TTC549 (cell line): ENCODE measurements around the gene C17orf50.

Experiments used
- FAIRE-seq: peaks from 2 replicates; lab custom pipeline; 2012; peaks lifted over from hg19 to GRCh38; lab: Jason Lieb, UNC

The C17orf50 gene

GRCh38 chr17:35788477-35789368 lies 28.0 kb downstream of the C17orf50 start:
- FAIRE-seq = no peak

GRCh38 chr17:35790841-35791240 lies 30.2 kb downstream of the C17orf50 start:
- FAIRE-seq = no peak

DNA sequence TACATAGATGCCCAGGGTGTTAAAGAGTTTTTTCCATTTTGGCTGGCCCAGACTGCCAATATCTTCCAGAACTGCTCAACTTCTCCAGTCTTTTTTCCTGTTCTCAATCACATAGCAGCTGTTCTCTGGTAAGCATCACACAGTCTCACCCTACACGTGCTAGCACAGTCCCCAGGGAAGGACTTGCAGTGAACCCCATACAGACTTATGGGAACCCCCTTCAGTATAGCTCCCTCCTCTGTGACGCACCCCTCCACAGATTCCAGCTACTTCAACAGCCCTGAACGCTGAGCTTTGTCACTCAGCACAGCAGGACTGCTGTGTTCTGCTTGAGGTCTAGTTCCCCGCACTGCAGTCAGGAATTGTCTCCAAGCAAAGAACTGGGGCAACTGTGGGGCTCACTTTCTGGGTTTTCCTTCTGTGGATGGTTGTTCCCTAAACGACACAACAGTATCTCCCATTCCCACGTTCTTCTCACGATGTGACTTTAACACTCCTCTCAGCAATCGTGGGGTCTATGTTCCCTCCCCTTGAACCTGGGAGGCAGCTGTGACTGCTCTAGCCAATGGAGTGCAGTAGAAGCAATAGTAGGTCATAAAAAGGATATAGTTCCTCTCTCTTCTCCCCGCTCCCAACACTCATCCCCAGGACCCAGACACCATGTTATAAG lies 31.1 kb downstream of the C17orf50 start:
- FAIRE-seq = no peak

GRCh38 chr17:35793257-35793656 lies 32.6 kb downstream of the C17orf50 start:
- no peak for FAIRE-seq

DNA sequence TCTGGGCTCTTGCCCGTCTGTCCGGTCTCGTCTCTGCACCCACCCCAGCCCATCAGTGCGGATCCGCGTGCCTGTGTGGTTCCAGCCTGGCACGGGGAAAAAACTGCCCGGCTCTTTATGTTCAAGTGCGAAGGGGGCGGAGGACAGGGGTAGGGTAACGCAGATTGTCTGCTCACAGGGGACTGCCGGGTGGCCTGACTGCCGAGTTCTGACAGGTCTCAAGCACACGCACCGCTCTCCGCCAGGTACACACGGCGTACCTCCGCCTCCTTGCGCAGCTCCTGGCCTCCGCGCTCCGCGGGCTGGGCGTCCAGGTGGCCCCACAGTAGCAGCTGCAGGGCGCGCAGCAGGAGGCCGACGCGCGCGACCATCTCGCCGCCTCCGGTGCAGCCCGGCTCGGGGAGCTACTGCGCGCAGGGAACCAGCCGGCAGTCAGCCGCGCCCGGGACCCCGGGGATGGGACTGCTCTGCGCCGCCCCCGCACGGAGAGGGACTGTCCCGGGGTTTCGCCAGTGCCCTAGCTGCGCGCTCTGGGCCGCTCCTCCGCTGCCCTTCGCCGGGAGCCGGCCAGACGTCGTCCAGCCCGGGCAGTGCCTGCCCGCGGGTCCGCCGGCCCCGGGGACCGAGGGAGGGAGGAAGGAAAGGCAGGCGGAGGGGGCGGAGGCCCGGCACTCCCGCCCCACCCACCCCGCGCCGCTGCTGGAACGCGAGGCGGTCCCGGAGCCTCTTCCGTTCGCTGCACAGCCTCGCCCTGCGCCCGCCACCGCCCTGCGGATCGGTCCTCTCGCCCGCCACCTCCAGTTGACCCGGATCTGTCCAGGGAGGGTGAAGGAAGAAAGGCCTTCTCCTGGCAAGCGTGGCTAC lies 34.6 kb downstream of the C17orf50 start, which contains the start of gene MMP28:
Gene MMP28 (minus strand): TSS at position 635 of the 864 bp plus-strand sequence. CDS start 264 bp downstream, at position 371.
- no peak for FAIRE-seq

DNA sequence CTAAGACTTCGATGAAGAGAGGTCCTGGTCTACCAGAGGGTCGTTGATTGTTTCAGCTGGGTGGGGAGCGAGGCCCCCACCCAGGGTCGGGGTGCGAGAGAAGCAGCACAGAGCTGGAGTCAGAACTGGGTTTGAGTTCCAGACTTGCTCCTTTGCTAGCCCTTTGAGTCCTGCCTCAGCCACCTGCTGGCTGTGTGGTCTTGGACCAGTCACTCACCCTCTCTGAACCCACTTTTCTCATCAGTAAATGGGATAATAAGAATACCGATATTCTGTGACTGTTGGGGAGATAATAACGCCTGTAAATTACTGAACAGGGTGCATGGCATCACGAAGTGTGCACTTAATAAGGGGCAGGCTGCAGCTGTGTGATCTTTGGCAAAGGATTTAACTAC lies 35.2 kb downstream of the C17orf50 start:
- FAIRE-seq = no peak

DNA sequence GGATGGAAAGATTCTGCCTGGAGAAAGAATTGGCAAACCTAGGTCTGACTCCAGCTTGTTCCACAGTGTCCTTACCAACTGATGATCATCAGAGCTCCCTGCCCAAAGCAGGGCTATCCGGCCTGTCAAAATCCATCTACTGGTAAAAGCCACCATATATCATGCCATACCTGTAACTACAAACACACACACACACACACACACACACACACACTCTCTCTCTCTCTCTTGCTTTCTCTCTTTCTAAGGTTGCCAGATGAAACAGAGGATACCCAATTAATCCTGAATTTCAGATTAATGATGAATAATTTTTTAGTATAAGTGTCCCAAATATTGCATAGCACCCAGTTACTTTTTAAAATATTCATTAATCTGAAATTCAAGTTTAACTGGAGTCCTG lies 36.3 kb downstream of the C17orf50 start:
- no peak for FAIRE-seq

DNA sequence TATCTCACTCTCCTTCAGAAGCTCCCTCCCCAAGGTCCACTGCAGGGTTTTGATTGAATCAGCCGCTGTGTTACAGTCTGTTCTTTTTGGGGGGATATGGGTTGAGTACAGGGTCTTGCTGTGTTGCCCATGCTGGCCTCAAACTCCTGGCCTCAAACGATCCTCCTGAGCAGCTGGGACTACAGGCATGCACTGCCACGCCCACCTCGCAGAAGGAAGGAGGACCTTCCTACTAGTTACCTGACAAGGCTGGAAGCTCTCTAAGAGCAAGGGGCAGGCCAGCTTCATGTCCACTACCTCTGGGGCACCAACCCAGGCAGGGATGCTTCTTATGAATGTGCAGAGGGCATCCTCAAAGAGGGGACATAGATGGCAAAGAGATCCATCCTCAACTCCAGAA lies 36.7 kb downstream of the C17orf50 start:
- no peak for FAIRE-seq

DNA sequence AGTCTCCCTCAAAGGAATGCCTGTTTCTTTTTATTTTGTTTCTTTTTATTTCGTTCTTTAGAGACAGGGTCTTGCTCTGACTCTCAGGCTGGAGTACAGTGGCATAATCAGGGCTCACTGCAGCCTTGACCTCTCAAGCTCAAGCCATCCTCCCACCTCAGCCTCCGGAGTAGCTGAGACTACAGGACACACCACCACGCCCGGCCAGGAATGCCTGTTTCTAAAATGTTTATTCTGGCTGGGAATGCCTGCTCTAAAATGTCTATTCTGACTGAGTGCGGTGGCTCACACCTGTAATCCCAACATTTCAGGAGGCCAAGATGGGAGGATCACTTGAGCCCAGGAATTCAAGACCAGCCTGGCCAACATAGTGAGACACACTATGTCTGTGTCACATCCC lies 37.2 kb downstream of the C17orf50 start:
- no peak for FAIRE-seq

DNA sequence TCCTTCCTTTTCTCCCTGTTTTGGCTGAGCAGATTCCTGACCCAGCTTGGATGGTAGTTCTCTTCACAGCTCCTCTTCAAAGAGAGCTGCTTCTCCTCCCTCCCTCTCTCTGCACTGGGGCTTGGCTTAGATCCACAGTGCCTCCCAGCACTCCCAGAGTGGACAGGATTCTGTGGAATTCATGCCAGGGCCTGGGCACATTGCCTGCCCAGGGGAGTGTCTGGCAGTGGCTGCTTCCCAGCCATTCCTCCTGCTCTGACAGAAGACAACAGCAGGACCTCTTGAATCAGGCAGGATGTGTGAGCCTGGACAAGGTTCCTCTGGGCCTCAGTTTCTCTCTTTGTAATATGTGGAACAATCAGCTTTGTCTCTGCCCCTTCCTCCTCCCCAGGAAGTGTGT lies 39.3 kb downstream of the C17orf50 start:
- FAIRE-seq = no peak

- FAIRE-seq = no peak
These were observed 41.0 kb downstream of the C17orf50 start for GRCh38 chr17:35801583-35802224.

GRCh38 chr17:35804658-35805192 lies 44.0 kb downstream of the C17orf50 start:
- FAIRE-seq = no peak

DNA sequence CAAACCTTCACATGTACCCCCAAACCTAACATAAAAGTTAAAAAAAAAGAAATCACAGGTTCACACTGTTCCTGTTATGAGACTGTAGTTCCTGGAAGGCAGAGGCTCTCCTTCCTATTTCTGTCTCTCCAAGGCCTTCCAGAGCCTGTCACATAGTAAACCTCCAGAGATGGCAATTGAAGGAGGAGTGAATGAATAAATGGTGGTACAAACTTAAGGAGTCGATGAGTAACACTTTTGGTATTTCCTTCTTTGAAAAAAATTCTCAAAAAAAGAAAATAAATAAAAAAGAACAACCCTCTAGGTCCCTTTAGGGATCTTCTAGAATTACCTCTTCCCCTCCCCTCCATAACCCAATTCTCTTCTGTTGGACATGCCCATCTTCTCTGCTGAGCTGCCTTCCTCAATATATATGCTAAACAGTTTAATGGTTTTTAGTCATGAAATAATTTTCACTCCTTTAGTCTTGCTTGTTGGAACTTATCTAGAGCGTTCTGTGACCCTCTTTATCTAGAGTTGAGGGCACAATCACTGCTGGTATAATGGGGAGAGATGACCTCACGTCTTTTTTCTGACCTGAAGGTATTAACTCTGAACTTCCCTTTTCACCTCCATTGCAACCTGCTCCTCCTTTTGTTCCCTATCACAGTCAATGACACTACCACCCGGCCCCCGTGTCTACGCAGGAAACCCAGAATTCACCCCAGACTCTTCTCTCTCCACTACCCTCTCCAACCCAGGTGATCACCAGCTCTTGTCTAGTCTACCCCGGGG lies 46.9 kb downstream of the C17orf50 start:
- FAIRE-seq = no peak

- no peak for FAIRE-seq
These were observed 47.7 kb downstream of the C17orf50 start for GRCh38 chr17:35808240-35808961.

- FAIRE-seq = no peak
These were observed 48.5 kb downstream of the C17orf50 start, which contains the start of gene TAF15 for GRCh38 chr17:35808962-35809854. Gene TAF15 (plus strand): TSS chr17:35809484. CDS start chr17:35809570, 86 bp downstream.

DNA sequence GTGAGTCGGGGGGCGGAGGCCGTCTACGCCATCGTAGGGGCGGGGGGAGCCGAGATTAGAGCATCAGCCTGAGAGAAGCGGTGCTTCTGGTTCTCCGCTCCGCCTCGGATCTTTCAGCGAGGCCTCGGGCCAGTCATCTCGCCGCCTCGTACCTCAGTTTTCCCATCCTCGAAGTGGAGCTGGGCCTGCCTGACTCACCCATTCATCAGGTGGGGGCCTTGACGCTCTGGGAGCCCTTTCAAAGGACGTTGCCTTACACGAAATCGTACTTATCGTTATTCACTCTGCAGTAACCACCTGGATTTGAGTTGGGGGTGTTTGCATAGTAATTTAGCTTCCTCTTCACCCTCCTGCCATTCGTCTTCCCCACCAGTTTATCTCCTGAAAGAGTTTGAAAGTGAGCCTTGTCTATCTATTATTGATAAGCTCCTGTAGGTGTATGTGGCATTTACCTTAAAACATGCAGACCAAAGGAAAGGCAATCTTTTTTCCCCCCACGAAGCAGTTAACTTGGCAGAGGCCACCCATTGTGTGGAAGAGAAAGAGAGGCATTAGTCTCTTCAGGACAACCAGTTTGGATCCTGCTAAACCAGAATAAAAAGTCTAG lies 49.3 kb downstream of the C17orf50 start:
- FAIRE-seq = no peak

GRCh38 chr17:35811759-35812158 lies 51.1 kb downstream of the C17orf50 start:
- no peak for FAIRE-seq

DNA sequence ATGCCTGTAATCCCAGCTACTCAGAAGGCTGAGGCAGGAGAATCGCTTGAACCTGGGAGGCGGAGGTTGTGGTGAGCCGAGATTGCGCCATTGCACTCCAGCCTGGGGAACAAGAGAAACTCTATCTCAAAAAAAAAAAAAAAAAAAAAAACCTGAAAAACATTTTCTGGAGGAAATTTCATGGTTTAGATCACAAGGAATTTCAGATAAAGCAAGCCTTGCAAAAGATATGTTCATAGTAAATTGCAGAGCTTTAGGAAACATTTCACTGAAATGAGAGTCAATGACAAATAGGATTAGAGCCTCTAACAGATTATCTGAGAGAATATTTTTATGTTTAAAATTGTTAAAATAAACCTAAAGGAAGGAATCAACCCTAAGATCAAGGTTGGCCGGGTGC lies 51.8 kb downstream of the C17orf50 start:
- FAIRE-seq = no peak
